Prostate gland (tissue), 2 donors: ENCODE data around the gene UBL4A.
A peak's percentile ranks its signal among the peaks of the same experiment; 100 is the strongest.

Source experiments
- CTCF ChIP-seq, 4 experiments: fragments of 200-600 bp in 2 of 4; fragments of 450-650 bp in 2 of 4; sonication (generic) in 2 of 4; IDR thresholded peaks; 1 replicate in 3 of 4; 2 replicates in 1 of 4; pipeline ENCODE4 v1.5.1; 2016 to 2019; ENCODE audit warnings: antibody characterized with exemption in 4 of 4, mild to moderate bottlenecking in 2 of 4, moderate library complexity in 2 of 4
- POLR2A ChIP-seq: fragments of 450-650 bp; IDR thresholded peaks from one replicate; pipeline ENCODE4 v1.6.1; 2016; ENCODE audit warnings: antibody characterized with exemption, mild to moderate bottlenecking

GRCh38 chrX:154526901-154527675, 40.7 kb upstream of the UBL4A start:
- TF ChIP-seq CTCF (IDR thresholded peaks at IDR 0.05) (peak in 3 of 4 experiments; percentile 32 to 61 (median 60)), POLR2A (peak; percentile 8)
